Measurements from ENCODE around the gene AOPEP.

Gene AOPEP

DNA sequence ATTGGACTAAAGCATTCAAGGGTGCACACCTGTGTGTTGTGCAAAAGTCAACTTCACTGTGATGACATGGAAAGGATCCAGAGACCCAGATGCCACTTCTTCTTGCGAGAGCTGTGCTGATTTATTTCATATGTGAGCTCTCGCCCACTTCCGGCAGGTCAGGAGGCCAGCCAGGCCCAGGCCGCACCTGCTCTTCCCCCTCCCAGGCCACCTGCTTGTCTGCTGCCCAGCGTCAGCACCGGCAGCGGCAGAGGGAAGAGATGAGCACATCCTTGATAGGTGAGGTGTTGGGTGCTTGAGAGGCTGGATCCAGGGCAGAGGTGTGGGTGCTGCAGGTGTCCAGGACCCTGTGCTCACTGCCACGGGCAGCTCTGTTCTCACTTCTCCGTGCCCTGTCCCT, 348.1 kb downstream of the AOPEP start:
- peak; percentile 87 for DNase-seq

DNA sequence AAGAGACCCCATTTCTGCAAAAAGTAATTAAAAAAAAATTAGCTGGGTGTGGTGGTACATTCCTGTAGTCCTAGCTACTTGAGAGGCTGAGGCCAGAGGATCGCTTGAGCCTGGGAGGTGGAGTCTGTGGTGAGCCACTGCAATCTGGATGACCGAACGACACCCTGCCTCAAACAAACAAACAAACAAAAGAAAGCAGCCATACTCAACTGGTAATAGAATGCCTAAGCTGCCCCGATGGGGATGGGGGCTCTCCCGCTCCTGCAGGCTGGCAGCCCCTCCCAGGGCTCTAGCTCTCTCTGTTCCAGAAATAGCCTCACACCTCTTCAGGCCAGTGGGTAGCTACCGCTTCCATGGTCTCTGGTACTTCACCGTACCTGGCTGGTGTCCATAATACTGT, 349.2 kb downstream of the AOPEP start:
- DNase-seq, result no peak

DNA sequence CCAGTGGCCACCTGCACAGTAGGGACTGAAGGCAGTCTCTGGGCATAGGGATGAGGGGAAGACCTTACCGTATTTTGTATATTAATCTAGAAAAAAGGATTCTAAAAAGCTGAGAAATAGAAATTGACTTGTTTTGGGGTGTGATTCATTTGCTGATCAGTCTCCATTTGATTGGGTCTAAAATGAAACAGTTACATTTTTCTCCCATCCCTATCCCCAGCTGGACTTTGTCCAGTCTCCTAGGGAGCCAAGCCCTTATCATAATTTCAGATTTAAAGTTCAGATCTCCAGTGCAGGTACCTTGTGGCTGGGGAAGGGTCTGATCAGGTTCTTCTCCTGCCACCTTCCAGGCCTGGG, 350.2 kb downstream of the AOPEP start:
- DNase-seq, result no peak

DNA sequence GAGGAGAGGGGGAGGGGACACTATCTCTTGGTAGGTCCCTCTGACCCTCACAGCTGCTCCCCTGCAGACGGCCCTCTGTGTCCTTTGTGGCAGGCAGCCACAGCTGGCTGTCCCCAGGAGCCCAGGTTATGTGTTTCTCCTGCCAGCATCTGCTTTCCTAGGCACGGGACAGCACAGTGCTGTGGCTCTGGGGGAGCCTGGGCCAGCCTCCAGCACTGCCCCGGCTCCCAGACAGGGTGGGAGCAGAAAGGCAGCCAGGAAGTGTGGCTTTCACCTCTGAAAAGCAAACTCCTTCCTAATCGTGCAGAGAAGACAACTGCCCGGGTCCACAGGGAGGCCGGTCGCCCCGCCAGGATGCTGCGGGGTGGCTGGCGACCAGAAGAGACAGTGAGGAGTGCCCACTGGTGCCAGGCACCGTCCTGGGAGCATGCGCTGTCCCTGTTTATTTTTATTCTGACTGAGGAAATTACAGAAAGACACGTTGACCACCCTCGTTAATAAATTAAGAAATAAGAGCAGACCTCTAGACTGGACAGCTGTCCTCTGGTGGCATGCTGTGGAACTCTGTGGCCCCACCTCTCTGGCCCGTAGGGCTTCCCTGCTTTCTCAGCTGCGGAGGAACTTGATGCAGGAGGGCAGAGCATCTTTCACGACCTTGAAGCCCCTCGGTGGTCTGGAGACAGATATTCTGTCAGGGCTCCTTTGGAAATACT, 350.7 kb downstream of the AOPEP start:
- no peak for DNase-seq

DNA sequence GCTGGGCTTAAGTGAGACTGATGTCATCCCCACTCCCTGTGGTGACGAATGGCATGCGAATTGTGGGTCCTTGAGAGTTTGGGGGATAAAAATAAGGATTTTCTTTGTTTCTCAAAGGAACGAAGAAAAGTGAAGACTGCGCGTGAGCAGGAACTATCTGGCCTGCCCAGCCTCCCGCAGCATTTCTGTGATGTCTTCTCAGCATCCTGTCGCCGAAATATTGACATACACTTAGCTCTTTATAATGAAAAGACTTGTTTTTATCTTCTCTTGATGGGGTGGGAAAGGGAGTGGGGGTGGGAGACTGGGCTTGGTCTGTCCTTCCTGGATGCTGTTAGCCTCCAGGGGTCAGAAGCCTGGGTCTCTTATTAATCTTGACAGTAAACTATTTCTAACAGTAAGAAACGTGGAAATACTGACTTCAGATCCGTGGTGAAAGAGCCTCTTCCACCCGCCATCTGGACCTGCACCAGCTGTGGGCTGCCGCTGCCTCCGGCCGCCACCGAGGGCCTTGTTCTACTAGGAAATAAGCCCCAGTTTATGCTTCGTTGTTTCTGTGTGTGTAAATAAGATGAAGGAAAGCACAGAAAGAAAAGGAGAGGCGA, 351.4 kb downstream of the AOPEP start:
- DNase-seq, result no peak

DNA sequence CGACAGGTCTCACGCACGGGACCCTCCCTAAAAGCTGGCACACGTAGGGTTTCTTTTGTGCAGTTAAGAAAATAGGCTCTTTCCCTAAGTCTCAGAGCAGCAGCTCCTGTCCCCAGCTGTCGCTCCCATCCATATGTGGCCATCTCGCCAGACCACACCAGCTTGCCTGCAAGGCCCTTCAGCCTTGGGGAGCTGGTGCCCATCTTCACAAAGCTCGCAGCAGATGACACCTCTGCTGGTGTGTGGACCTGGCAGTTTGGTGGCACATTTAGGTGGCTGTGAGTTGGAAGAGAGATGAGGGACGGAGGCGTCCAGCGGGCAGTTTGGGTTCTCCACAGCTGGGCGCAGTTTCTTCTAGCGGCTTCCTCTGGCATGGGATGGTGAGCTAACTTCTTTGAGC, 352.0 kb downstream of the AOPEP start:
- no peak for DNase-seq

DNA sequence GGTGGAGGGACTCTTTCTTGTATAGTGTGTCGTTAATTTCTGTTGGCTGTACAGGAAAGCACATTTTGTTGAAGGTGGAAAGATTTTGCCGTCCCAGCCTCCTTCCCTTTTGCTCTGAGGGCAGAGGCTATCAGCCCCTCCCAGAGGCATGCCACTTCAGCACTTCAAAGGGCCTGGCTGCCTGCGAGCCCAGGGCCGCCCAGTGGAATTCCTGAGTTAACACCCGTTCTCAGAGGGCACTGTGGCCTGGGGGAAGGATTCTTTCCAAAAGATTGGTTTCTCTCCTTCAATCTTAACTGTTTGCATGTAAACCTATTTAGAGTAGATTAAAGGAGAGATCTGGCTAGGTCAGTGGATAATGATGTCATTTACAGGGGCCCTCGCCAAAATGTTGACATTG, 352.4 kb downstream of the AOPEP start:
- DNase-seq, result no peak

DNA sequence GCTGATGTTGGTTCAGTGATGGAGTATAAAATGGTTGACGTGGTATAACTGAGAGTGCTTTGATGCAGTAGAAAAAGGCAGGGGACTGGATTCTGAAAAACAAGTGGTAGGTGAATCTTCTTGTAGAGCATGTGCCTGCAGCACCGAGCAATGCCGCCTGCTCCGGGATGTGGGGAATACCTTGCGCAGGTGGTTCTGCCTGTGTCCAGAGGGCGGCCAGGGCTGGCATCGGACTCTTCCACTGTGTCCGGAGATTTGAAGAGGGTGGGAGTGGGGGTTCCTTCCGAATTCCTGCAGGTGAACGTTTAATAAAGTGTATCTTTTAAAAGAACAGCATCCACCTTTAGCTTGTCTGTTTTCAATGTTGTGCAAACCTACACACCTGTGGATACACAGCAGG, 353.0 kb downstream of the AOPEP start:
- no peak for DNase-seq

DNA sequence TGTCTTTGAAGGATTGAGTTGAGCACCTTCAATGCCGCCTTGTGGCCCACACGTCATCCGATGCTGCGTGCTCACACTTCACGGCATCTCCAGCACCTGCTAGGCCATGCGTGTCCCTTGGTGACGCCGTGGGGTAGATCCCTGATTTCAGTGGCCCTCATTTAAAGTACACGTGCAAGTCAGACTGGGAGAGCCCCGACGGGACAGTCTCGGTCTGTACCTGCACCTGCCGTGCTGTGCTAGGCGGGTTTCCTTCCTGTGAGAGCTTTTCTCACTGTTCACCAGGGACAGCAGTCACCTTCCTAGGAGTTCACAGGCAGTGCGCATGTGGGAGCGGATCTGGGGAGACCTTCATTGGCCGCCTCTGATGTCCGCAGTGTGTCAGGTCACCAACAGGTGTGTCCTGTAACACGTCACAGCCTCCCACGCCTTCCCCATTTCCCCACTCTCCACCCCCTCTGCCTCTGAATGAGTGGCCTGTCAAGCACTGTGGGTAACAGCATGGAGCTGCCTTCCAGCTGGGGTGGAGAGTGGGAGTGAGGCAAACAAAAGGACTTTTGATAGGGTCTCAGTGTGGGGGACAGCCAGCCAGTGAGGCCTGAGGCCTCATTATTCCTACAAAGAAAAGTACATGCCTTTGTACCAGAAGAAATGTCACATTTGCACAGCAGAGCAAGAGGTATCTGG, 354.6 kb downstream of the AOPEP start:
- DNase-seq, result no peak

DNA sequence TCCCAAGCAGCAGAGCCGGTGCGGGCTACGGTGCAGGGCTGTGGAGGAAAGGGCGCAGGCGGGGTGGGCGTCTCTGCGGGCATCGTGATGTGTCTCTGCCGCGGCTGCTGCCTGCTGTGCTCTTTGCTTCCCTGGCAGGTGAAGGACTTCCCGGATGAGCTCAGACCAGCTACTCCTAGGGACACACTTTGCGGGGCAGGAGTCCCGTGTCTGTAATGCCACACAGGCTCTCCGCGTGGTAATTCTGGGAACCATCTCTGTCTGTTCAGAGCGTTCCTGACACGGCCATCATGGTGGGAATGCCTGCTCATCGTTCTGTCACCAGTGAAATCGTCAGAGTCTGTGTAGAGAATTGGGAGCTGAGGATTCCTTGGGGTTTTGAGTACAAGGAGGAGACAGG, 355.5 kb downstream of the AOPEP start:
- DNase-seq, result no peak

DNA sequence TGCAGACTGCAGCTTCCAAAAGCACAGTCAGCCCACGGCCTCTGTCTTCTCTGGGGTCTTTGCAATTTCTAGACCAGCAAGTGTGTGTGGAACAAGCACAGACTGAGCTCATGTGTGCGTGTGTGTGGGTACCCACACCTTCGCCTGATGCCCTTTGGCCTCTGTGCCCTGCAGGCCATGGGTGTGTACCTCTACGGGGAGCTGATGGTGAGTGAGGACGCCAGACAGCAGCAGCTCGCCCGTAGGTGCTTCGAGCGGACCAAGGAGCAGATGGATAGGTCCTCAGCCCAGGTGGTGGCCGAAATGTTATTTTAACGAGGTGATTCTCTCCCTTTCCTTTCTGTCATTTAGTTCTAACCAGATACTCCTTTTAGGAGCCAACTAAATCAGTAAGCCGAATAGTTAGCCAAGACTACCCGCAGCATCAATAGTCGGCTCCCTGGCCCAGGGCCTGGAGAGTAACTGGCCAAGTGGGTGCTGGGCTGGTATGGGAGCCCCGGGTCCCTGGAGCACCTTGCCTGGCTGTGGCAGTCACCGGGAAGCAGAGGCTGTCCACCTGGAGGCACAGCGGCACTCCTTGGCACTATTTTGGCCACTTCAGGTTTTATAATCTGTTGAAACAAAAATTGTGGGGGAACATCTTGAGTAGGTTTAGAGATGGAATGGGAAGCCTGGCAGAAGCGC, 356.0 kb downstream of the AOPEP start:
- no peak for DNase-seq

DNA sequence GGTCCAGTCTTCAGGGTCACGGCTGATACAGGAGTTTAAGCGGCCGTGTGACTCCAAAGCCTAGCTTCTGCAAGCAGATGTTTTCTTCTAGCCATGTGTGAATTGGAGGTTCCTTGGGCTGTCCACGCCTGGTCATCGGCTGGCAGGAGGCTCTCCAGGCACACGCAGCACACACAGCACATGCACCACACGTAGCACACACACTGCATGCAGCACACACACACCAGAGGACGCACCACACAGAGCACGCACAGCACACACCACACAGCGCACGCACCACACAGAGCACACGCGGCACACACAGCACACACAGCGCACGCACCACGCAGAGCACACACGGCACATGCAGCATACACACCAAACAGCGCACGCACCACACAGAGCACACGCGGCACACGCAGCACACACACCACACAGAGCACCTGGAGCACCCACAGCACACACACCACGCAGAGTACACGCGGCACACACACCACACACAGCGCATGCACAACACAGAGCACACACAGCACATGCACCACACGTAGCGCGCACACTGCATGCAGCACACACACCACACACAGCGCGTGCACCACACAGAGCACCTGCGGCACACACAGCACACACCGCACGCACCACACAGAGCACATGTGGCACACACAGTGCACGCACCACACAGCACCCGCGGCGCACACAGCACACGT, 356.7 kb downstream of the AOPEP start:
- DNase-seq, result no peak

DNA sequence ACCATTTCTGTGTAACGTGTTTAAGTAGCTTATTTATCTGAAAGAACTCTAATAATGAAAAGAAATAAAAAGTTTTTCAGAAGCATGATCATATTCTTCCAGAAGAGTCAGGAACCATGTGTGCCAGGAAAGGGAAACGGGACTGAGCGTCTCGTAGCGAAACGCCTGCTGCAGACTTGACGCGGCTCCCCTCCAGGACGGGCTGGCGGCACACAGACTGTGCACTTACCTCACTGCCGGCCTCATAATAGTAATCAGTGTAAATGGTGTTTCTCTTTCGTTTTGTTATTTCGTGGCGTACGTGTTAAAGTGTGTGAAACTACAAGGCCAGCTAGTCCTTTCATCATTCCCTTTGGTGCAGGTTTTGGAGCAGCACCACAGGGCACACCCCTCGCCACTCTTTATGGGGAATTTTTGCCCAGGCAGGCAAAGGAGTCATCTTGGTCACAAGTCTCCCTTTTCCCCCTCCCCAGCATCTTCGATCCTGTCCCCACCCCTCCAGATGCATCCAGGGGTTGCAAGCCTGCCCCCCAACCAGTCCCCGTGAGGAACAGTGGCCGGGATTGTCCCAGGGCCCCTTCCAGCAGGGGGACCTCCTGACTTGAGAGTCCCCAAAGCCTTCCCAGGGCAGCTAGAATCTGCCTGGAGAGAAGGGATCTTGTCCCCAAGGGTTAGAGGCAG, 357.9 kb downstream of the AOPEP start:
- no peak for DNase-seq

DNA sequence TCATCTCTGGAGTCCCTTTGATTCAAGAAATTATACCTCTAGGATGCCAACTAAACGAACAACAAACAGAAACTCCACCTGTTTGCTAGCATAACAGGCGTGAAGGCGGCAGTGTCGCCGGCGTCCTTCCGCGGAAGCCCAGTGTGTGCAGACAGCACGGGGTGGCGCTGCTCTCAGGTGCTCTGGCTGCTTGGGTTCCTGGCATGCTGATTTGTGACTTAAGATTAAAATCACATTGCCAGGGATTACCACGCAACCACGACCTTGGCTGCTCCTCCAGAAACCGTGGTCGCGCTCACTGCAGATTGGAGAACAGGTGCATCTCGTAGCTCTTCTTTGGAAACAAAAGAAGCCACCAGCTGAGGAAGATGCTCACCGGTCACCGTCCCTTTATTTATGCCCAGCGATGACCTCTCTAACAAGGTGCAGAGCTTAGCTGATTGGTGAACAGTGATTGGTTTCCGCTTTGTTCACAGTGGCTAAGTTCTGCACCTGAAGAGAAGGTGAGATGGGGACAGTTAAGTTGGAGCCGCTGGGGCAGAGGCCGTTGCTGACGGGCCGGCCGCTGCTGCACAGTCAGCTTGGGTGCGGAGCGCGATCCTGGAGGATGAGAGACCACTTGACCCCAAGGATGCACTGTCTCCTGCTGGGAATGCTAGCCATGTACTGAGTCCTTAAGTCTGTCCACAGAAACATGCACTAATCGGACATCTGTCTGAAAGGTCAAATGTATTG, 358.7 kb downstream of the AOPEP start:
- no peak for DNase-seq

DNA sequence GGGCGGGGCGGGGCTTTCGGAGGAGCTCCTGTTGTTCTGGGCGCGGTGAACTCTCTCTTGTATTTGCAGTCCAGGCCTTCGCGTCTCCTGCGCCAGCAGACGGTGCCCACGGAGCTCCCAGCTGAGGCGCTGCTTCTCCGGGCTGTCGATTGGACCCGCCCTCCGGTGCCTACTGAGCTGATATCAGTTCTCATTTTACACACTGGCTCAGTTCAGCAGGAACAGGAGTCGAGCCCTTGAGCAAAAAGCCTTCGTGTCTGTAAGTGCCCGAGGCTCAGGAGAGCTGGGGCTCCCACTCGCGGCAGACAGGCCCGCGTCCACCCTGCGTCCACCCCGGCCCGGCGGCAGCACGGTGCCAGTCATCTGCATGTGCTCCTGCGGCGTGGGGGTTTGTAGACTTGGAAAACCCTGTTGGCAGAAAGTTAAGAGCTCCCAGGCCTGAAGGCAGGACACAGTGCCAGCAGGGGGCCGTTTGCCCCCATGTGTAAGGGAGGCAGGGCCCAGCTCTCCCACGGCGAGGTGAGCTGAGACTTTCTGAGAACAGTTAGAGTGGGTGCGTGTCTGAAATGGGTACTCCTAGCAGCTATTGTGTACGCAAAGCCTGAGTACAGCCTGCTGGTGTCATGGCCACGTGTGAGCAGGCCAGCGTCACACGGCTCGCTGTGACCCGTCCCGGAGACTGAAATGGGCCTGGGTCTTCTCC, 359.5 kb downstream of the AOPEP start:
- DNase-seq, result no peak

DNA sequence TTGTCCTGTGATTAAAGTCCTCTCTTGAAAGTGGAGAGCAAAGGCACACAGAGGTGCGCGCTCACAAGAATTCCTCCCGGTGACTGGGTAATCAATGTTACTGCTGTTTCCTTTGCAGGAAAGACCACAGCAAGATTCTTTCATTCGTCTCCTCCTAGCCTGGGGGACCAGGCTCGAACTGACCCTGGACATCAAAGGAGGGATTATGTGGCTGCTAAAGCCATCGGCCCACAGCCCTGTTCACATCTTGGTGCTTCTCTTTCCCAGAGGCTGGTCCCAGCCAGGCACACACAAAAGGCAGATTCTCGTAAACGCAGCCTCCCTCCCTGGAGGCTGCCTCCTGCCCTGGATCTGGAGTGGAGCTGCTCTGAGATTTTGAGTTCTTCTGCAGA, 360.1 kb downstream of the AOPEP start:
- no peak for DNase-seq

DNA sequence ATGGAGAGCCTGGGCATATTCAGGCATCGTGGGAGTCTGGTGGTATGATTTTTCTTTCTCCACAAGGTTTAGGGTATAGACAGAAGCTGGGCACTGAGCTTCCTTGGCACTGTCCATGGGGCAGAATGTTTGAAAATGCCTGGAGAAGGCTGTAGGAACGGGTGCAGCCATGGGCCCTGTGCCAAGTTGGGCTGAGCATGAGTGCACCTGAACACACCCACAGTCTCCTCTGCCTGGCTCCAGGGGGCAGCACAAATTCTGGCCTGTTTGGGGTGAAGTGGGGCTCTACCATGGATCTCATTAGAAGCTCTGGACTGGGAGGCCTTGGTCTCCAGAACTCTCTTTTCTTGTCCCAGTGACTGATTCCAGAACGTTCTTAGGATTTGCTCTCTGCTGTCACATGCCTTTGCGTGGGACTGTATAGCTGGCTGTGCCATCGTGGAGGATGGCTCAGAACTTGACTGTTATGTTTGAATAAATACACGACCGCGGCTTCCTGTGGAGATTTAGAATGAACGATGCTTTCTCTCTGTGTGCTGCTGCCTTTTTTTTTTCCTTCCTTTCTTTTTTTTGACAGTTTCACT, 361.3 kb downstream of the AOPEP start:
- peak; percentile 50 for DNase-seq

DNA sequence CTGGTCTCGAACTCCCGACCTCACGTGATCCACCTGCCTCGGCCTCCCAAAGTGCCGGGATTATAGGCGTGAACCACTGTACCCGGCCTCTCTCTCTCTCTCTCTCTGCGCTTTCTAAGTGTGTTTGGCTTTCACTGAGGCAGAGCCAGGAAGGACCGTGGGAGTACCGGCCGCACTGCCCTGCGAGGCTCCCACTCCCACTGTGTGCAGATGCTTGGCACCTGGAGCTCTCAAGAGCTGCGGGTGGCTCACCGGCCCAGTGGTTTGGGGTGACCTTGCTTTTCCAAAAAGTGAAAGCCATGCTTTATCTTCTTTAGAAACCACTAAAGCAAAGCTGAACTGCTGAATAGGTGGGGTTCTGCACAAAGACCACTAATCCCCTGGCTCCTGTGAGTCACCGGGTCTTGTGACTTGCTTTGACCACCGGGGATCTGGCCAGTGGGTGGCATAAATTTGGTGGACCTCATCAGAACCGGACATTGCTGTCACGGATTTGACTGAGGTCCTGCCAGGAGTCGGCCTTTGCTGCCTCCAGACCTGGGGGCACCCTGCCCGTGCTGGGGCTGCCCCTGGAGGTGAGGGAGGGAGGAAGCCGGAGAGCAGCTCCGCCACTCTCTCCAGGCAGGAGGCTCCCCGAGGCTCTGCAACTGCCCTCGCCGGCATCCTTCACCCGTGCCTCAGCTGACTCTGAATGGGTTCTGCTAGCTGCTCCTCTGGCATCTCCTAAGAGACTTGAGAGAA, 362.1 kb downstream of the AOPEP start:
- no peak for DNase-seq

DNA sequence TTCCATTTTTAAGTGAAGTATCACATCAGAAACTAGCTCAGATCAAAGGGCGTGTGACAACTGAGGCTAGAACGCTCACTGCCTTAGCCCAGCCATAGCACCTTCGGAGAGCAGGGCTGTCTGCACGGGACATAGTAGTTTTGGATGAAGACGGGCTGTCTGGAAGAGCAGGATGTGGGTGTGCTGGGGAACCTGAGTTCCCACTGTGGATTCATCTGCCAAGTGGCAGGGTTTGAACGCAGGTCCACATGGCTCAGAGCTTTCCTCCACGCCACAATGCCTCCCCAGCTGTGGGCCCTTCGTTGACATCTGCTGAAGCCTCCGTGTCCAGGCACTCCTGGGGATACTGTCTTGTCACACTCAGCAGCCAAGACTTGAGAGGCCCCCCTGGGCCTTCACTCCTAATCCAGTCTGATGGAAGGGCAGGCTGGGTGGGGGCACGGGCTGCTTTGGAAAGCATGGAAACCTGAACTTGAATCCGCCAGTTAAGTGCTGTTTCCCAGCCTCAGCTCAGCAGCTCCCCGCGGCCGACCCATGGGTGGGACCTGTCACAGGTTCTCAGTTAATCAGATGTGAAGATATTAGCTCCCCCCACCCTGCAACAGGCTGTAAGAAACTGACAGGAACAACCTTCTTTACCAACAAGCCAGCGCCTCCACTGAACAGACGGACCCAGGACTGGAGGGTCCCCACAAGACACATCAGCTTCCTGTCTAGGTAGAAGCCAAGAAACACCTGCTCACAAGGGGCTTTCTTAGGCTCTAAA, 362.9 kb downstream of the AOPEP start:
- DNase-seq, result no peak

Measured in NCI-H2029 (cell line).